Right lobe of liver (tissue), 4 donors: Measurements from ENCODE around the gene SMIM38.

Source experiments
- CTCF ChIP-seq, 4 donors: fragments of 200-600 bp in 3 of 4; fragments of 450-650 bp in 1 of 4; IDR thresholded peaks; one replicate each; pipeline versions ENCODE4 v1.5.1 to v1.8.0; 2016 to 2022; ENCODE audit warnings: antibody characterized with exemption in 4 of 4, mild to moderate bottlenecking in 2 of 4
- POLR2A ChIP-seq: fragments of 450-650 bp; IDR thresholded peaks from one replicate; pipeline ENCODE4 v1.6.1; 2017; ENCODE audit warnings: antibody characterized with exemption, mild to moderate bottlenecking
- donor health status: DM: no; HTN: no; CAD: no.
- donor health status: DM: no; HTN: no; CAD: no.
- donor health status: DM: no; HTN: yes; CAD: no.

- no peak for TF ChIP-seq POLR2A
- TF ChIP-seq CTCF (IDR thresholded peaks at IDR 0.05): no peak
These were observed 22.5 kb upstream of the SMIM38 start for GRCh38 chr11:69133251-69133650.
